Spleen (tissue), 11 donors: ENCODE results near the gene EPC2. TPM values are rescaled to one million over a fixed set of nuclear protein-coding genes. Genes with fewer than 3 reads are reported as not detected.

ENCODE experiments used
- DNase-seq: peaks from one replicate; pipeline ENCODE4 v3.0.0-alpha.2; 2020
- H3K27ac ChIP-seq, 8 donors: fragments of 200-600 bp; sonication (generic) in 7 of 8; 1 replicate in 4 of 8; 2 replicates in 4 of 8; pipeline versions ENCODE4 v1.5.0 to v1.8.0; 2016 to 2021; ENCODE audit warnings: inconsistent platforms in 4 of 8, mild to moderate bottlenecking in 4 of 8, moderate library complexity in 1 of 8
- H3K27me3 ChIP-seq, 7 donors: fragments of 200-600 bp; sonication (generic) in 6 of 7; replicated peaks in 1 of 7; 1 replicate in 4 of 7; 2 replicates in 3 of 7; pipeline versions ENCODE4 v1.5.0 to v1.8.0; 2016 to 2021; ENCODE audit warnings: inconsistent platforms in 3 of 7, mild to moderate bottlenecking in 1 of 7
- H3K36me3 ChIP-seq, 6 donors: fragments of 200-600 bp; sonication (generic) in 5 of 6; 1 replicate in 4 of 6; 2 replicates in 2 of 6; pipeline versions ENCODE4 v1.5.0 to v1.8.0; 2016 to 2021; ENCODE audit warnings: inconsistent platforms in 2 of 6
- H3K4me1 ChIP-seq, 6 donors: fragments of 200-600 bp; sonication (generic) in 5 of 6; 1 replicate in 3 of 6; 2 replicates in 3 of 6; pipeline versions ENCODE4 v1.5.0 to v1.8.0; 2016 to 2021; ENCODE audit warnings: inconsistent platforms in 3 of 6
- H3K4me3 ChIP-seq, 8 donors: fragments of 200-600 bp; sonication (generic) in 7 of 8; 1 replicate in 4 of 8; 2 replicates in 4 of 8; pipeline versions ENCODE4 v1.5.0 to v1.8.0; 2016 to 2021; ENCODE audit warnings: inconsistent platforms in 4 of 8, mild to moderate bottlenecking in 4 of 8, moderate library complexity in 2 of 8
- H3K9me3 ChIP-seq, 8 donors: fragments of 200-600 bp; sonication (generic) in 7 of 8; 1 replicate in 4 of 8; 2 replicates in 4 of 8; pipeline versions ENCODE4 v1.5.0 to v1.8.0; 2016 to 2021; ENCODE audit warnings: inconsistent platforms in 4 of 8
- CTCF ChIP-seq, 11 experiments: fragments of 200-600 bp in 7 of 11; fragments of 450-650 bp in 4 of 11; sonication (generic) in 4 of 11; IDR thresholded peaks in 8 of 11; conservative IDR thresholded peaks in 3 of 11; 1 replicate in 7 of 11; 2 replicates in 4 of 11; pipeline versions ENCODE4 v1.4.0 to v1.8.0; 2016 to 2021; ENCODE audit warnings: antibody characterized with exemption in 11 of 11, inconsistent platforms in 4 of 11, mild to moderate bottlenecking in 1 of 11
- POLR2A ChIP-seq, 3 donors: fragments of 450-650 bp; IDR thresholded peaks; one replicate each; pipeline ENCODE4 v1.5.1; 2017; ENCODE audit warnings: antibody characterized with exemption in 3 of 3, mild to moderate bottlenecking in 1 of 3
- POLR2AphosphoS5 ChIP-seq, 3 donors: sonication (generic); formaldehyde crosslinking; IDR thresholded peaks; one replicate each; pipeline ENCODE4 v1.5.1; 2017; ENCODE audit warnings: antibody characterized with exemption in 3 of 3
- WGBS, 5 donors: extraction: QIAGEN DNeasy Blood & Tissue Kit in 3 of 5; methylation state at CpG; one replicate each; pipeline versions ENCODE4 v1.1.5 to v1.1.7; 2013 to 2018; 5-methylcytosine and 5-hydroxymethylcytosine counted together
- intact Hi-C: fragments of 100-400 bp; cut with DNase I; formaldehyde crosslinking; loops from one replicate; pipeline ENCODE4 v1.15.0; 2023; ENCODE audit warnings: low total_unique reads
- polyA plus RNA-seq, 3 donors: library from polyadenylated mRNA; stranded (reverse); fragments of 200-250 nt; gene quantifications; one replicate each; pipeline ENCODE4 v1.2.1, GENCODE V29; 2013
- small RNA-seq, 4 donors: library from RNA; depleted of rRNA; stranded (forward); fragments of <200 nt; gene quantifications; one replicate each; pipeline ENCODE3, GENCODE V24; 2016
- total RNA-seq, 7 donors: library from RNA; depleted of rRNA in 3 of 7; stranded (reverse); fragments of >200 nt in 3 of 7; fragmentation: NEBNext Ultra II Directional in 4 of 7; extraction: Animal tissue kit (Norgen Biotek cat#: 25700) in 4 of 7; gene quantifications; one replicate each; pipeline versions ENCODE4 v1.1.0 to v1.2.1, GENCODE V29; 2016 to 2021
- donor health status: healthy with polysubstance abuse.
- donor health status: DM: no; HTN: no; CAD: no; lungs with moderate emphysema.
- donor health status: DM: no; HTN: no; CAD: no.
- donor health status: Bipolar disorder and iron deficiency.
- donor health status: healthy.
- donor health status: DM: no; HTN: no; CAD: no.
- donor health status: DM: yes; HTN: yes; CAD: no.

The EPC2 gene
- total and polyA plus RNA-seq, 10 donors: 7.4 to 49.0 (median 40.7) TPM

DNA sequence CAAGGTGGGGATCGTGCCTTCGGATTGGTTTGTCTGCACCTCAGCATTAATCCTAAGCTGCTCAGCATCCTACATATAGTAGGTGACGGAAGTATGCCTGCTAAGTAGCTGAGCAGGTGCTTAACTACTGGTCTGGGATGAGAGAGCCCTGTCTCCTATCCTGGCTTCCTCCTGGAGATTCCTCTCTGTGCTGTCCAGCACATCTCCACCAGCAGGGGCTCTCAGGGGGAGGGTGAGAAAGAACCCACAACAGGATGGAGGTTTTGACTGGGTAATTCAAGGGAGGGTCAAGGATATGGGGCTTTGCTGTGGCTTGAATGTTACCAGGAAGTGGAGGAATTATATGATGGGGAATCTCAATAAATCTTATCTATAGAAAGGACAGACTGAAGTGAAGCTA is 185.1 kb downstream of the EPC2 start:
- 80 to 94% (median 88%) methylated on average over 3 of the region's 3 CpGs for WGBS, 5 donors
- no peaks in the 10 kb centered on the region for H3K9me3 ChIP-seq
- H3K36me3 ChIP-seq: no peaks in the 10 kb centered on the region
- no peak for DNase-seq
- H3K4me3 ChIP-seq: no peak overlapping the region
- TF ChIP-seq POLR2A (IDR thresholded peaks at IDR 0.05) (no peak), CTCF (IDR thresholded peaks at IDR 0.05 in 8 of 11, conservative IDR thresholded peaks at IDR 0.05 in 3 of 11) (no peak), POLR2AphosphoS5 (IDR thresholded peaks at IDR 0.05) (no peak)
- no peaks in the 10 kb centered on the region for H3K4me1 ChIP-seq
- intact Hi-C loops: no loop called here
- no peaks in the 10 kb centered on the region for H3K27me3 ChIP-seq
- H3K27ac ChIP-seq: no peak overlapping the region

DNA sequence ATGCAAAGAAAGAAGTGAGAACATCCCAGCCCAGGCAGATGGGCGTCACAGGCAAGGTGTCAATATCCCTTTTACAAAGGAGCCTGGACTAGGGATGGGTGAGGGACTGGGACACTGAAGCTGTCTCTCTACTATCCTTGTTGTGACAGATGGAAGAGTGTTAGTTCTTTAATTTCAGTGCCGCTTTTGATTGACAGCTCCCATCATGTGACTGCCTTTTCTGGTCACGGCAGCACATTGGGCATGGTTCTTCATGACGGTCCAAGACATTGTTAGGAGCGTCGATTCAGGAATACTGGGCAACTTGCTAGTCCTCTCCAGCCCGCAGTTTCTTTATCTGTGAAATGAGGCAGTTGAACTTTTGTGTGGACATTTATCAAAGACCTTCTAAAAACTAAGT is 188.1 kb downstream of the EPC2 start:
- intact Hi-C loops: no loop called here
- Histone ChIP-seq H3K4me3 (no peak overlapping the region), H3K27ac (no peak overlapping the region), H3K36me3 (no peaks in the 10 kb centered on the region), H3K9me3 (no peaks in the 10 kb centered on the region), H3K27me3 (no peaks in the 10 kb centered on the region), H3K4me1 (no peaks in the 10 kb centered on the region)
- no peak for DNase-seq
- 88 to 94% (median 89%) methylated on average over 7 of the region's 7 CpGs for WGBS, 5 donors
- TF ChIP-seq POLR2AphosphoS5 (IDR thresholded peaks at IDR 0.05) (no peak), POLR2A (IDR thresholded peaks at IDR 0.05) (no peak), CTCF (IDR thresholded peaks at IDR 0.05 in 8 of 11, conservative IDR thresholded peaks at IDR 0.05 in 3 of 11) (no peak)

Small RNA genes lying within 50 kb of the gene (small RNA-seq; reads per million reads assigned to genes)
- gene RNU2-9P (0 to 0.07 (median 0) reads per million in 4 donors), gene RPS29P8 (0 reads per million in 4 donors)

Other genes with a start within 250 kb of the EPC2 start
- 1 to 10 TPM; 2.3 to 8.3 (median 6.2) TPM for gene KIF5C, start 230.5 kb downstream of the EPC2 start, total RNA-seq
- gene KIF5C, start 230.5 kb downstream of the EPC2 start, polyA plus RNA-seq: 1 to 10 TPM in 2 of 3 donors, under 1 TPM in 1; 0.61 to 1.4 (median 1.1) TPM